CD14-positive monocyte (primary cell): ENCODE data around the gene FOSB. TPM values are rescaled to one million over a fixed set of nuclear protein-coding genes. Genes with fewer than 3 reads are reported as not detected.

Experiments
- DNase-seq, 3 donors: peaks; one replicate each; pipeline ENCODE4 v3.0.0-alpha.2; 2011 to 2022
- H2AFZ ChIP-seq: 2 replicates; pipeline ENCODE4 v1.6.0; 2012; ENCODE audit warnings: mild to moderate bottlenecking, low read depth, low read length, inconsistent platforms; ENCODE audit not compliant: insufficient read depth, poor library complexity, severe bottlenecking
- H3K27ac ChIP-seq, 2 donors: 1 replicate in 1 of 2; 2 replicates in 1 of 2; pipeline ENCODE4 v1.5.1; 2012 to 2013; ENCODE audit warnings: low read length in 2 of 2, control low read depth in 1 of 2, inconsistent platforms in 1 of 2, low read depth in 1 of 2, mild to moderate bottlenecking in 1 of 2
- H3K27me3 ChIP-seq, 2 donors: one replicate each; pipeline versions ENCODE4 v1.6.0 to v1.6.1; 2011 to 2013; ENCODE audit warnings: low read length in 2 of 2; ENCODE audit not compliant: control insufficient read depth in 2 of 2, insufficient read depth in 2 of 2
- H3K36me3 ChIP-seq, 2 donors: replicated peaks in 1 of 2; 1 replicate in 1 of 2; 2 replicates in 1 of 2; pipeline versions ENCODE4 v1.5.1 to v1.6.1; 2012 to 2013; ENCODE audit warnings: low read length in 2 of 2, control low read depth in 1 of 2, inconsistent platforms in 1 of 2, mild to moderate bottlenecking in 1 of 2; ENCODE audit not compliant: insufficient read depth in 2 of 2, control insufficient read depth in 1 of 2
- H3K4me1 ChIP-seq, 2 donors: 1 replicate in 1 of 2; 2 replicates in 1 of 2; pipeline versions ENCODE4 v1.5.1 to v1.6.1; 2012 to 2013; ENCODE audit warnings: low read length in 2 of 2, control low read depth in 1 of 2, inconsistent platforms in 1 of 2, mild to moderate bottlenecking in 1 of 2, moderate library complexity in 1 of 2; ENCODE audit not compliant: insufficient read depth in 2 of 2, control insufficient read depth in 1 of 2
- H3K4me2 ChIP-seq: replicated peaks from 2 replicates; pipeline ENCODE3; 2012; ENCODE audit warnings: low read length, moderate library complexity, mild to moderate bottlenecking; ENCODE audit not compliant: poor library complexity, severe bottlenecking; ENCODE audit errors: extremely low read depth
- H3K4me3 ChIP-seq, 3 experiments: fragments of 200-600 bp in 1 of 3; sonication (generic) in 1 of 3; replicated peaks in 1 of 3; 1 replicate in 2 of 3; 2 replicates in 1 of 3; pipeline ENCODE4 v1.5.1; 2011 to 2013; ENCODE audit warnings: low read length in 3 of 3, mild to moderate bottlenecking in 3 of 3, control low read depth in 2 of 3, low read depth in 2 of 3, inconsistent platforms in 1 of 3, moderate library complexity in 1 of 3
- H3K79me2 ChIP-seq: 2 replicates; pipeline ENCODE4 v1.6.0; 2012; ENCODE audit warnings: mild to moderate bottlenecking, control low read depth, inconsistent platforms, low read length, moderate library complexity; ENCODE audit not compliant: insufficient read depth
- H3K9ac ChIP-seq: 2 replicates; pipeline ENCODE4 v1.6.0; 2017; ENCODE audit warnings: low read length, mild to moderate bottlenecking; ENCODE audit not compliant: insufficient read depth, poor library complexity, severe bottlenecking
- H3K9me3 ChIP-seq, 2 donors: replicated peaks in 1 of 2; 1 replicate in 1 of 2; 2 replicates in 1 of 2; pipeline versions ENCODE4 v1.5.1 to v1.6.1; 2012 to 2013; ENCODE audit warnings: low read length in 2 of 2, control low read depth in 1 of 2; ENCODE audit not compliant: control insufficient read depth in 1 of 2, insufficient read depth in 1 of 2
- H4K20me1 ChIP-seq: 2 replicates; pipeline ENCODE4 v1.6.0; 2012; ENCODE audit warnings: mild to moderate bottlenecking, low read length, control low read depth, moderate library complexity; ENCODE audit not compliant: insufficient read depth
- H3K27ac Mint-ChIP-seq, 7 donors: one replicate each; pipeline ENCODE4 v1.8.0; 2020; ENCODE audit warnings: mild to moderate bottlenecking in 7 of 7, mixed read lengths in 7 of 7, moderate library complexity in 6 of 7, inconsistent platforms in 2 of 7
- H3K27me3 Mint-ChIP-seq, 3 donors: one replicate each; pipeline ENCODE4 v1.8.0; 2021 to 2022; ENCODE audit warnings: low read depth in 3 of 3, mild to moderate bottlenecking in 3 of 3, mixed read lengths in 3 of 3, moderate library complexity in 3 of 3, inconsistent platforms in 1 of 3
- H3K36me3 Mint-ChIP-seq, 2 donors: one replicate each; pipeline ENCODE4 v1.8.0; 2020; ENCODE audit warnings: mixed read lengths in 2 of 2, inconsistent platforms in 1 of 2, mild to moderate bottlenecking in 1 of 2
- H3K4me1 Mint-ChIP-seq: one replicate; pipeline ENCODE4 v1.8.0; 2020; ENCODE audit warnings: mild to moderate bottlenecking, mixed read lengths
- H3K4me3 Mint-ChIP-seq, 2 donors: one replicate each; pipeline ENCODE4 v1.8.0; 2020; ENCODE audit warnings: mild to moderate bottlenecking in 2 of 2, mixed read lengths in 2 of 2, moderate library complexity in 1 of 2
- H3K9me3 Mint-ChIP-seq, 7 donors: one replicate each; pipeline ENCODE4 v1.8.0; 2020 to 2022; ENCODE audit warnings: mixed read lengths in 7 of 7, mild to moderate bottlenecking in 6 of 7, moderate library complexity in 6 of 7, inconsistent platforms in 2 of 7
- WGBS: methylation state at CpG from one replicate; pipeline ENCODE4 v1.1.5; 2013; ENCODE audit warnings: missing lambda C conversion rate; ENCODE audit not compliant: insufficient coverage; 5-methylcytosine and 5-hydroxymethylcytosine counted together
- intact Hi-C, 2 donors: fragments of 100-400 bp; cut with micrococcal nuclease; formaldehyde crosslinking; loops; one replicate each; pipeline versions ENCODE4 v1.15.0 to v1.15.1; 2023
- polyA plus RNA-seq, 3 donors: library from polyadenylated mRNA; depleted of rRNA in 1 of 3; unstranded in 2 of 3; stranded (reverse) in 1 of 3; fragments of 300-500 nt in 2 of 3; fragments of >200 nt in 1 of 3; fragmentation: Illumina TruSeq in 2 of 3; gene quantifications; 1 replicate in 2 of 3; 2 replicates in 1 of 3; pipeline ENCODE4 v1.2.3, GENCODE V29; 2012 to 2021
- TF ChIP-seq, protein P1 (sequence below): fragments of 200-600 bp; IDR thresholded peaks from one replicate; pipeline ENCODE4 v1.8.0; 2022; ENCODE audit warnings: antibody characterized with exemption, mild to moderate bottlenecking

The FOSB gene
- polyA plus RNA-seq, 3 donors, result 27.3 to 840 (median 28.2) TPM

DNA sequence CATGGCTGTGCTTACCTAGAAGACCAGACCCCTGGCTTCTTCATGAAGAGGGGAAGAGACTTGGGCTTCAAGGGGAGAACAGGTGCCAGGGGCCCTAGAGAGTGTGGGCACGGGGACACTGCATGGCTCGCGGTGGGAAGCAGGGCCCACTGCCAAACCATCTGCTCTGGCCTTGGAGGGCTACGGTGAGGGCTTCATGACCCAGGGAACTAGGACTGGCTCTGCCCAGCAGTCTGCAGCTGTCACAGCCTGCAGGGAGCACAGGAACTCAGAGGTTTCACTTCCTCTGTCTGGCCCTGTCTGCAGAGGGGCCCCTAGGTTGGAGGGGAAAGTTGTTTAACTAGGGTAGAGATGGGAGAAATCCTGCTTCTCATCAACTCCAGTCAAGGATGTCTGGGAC lies 48.4 kb upstream of the FOSB start:
- Mint-ChIP-seq H3K4me1 (peaks cover 53% of the 10 kb centered on the region), H3K27ac (peak overlapping the region; percentile 36 to 90 (median 86))
- peaks cover 47 to 59% of the 10 kb centered on the region in 2 donors for H3K4me1 ChIP-seq

DNA sequence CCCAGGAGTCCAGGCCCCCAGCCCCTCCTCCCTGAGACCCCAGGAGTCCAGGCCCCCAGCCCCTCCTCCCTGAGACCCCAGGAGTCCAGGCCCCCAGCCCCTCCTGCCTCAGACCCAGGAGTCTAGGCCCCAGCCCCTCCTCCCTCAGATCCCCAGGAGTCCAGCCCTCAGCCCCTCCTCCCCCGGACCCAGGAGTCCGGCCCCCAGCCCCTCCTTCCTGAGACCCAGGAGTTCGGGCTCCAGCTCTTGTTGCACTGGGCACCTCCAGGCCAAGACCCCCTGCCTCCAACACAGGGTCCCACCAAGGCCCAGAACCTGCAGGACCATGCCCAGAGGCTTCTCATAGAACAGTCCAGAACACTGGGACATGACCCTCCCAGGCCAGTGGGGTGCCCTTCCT lies 47.9 kb upstream of the FOSB start:
- H2AFZ ChIP-seq, result peak overlapping the region; percentile 49
- peaks cover 26% of the 10 kb centered on the region for H3K79me2 ChIP-seq
- TF ChIP-seq, protein P1, sequence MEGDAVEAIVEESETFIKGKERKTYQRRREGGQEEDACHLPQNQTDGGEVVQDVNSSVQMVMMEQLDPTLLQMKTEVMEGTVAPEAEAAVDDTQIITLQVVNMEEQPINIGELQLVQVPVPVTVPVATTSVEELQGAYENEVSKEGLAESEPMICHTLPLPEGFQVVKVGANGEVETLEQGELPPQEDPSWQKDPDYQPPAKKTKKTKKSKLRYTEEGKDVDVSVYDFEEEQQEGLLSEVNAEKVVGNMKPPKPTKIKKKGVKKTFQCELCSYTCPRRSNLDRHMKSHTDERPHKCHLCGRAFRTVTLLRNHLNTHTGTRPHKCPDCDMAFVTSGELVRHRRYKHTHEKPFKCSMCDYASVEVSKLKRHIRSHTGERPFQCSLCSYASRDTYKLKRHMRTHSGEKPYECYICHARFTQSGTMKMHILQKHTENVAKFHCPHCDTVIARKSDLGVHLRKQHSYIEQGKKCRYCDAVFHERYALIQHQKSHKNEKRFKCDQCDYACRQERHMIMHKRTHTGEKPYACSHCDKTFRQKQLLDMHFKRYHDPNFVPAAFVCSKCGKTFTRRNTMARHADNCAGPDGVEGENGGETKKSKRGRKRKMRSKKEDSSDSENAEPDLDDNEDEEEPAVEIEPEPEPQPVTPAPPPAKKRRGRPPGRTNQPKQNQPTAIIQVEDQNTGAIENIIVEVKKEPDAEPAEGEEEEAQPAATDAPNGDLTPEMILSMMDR, result no peak
- peak overlapping the region in 1 of 3 experiments; percentile 68 for H3K4me3 ChIP-seq
- peaks cover 18 to 37% of the 10 kb centered on the region in 2 donors for H3K36me3 ChIP-seq
- DNase-seq, result no peak
- peak overlapping the region; percentile 76 for H3K4me2 ChIP-seq
- Mint-ChIP-seq H3K4me1 (peaks cover 56% of the 10 kb centered on the region), H3K9me3 (no peaks in the 10 kb centered on the region), H3K27ac (peak overlapping the region; percentile 36 to 90 (median 86)), H3K36me3 (peaks cover 38 to 47% of the 10 kb centered on the region in 2 donors), H3K27me3 (peaks cover 0 to 4% (median 2%) of the 10 kb centered on the region in 3 donors), H3K4me3 (peak overlapping the region; percentile 65 to 86)
- H3K9ac ChIP-seq, result peak overlapping the region; percentile 21
- H3K4me1 ChIP-seq, result peaks cover 51 to 64% of the 10 kb centered on the region in 2 donors
- no peaks in the 10 kb centered on the region for H3K27me3 ChIP-seq
- no peaks in the 10 kb centered on the region for H3K9me3 ChIP-seq
- no peaks in the 10 kb centered on the region for H4K20me1 ChIP-seq
- peak overlapping the region; percentile 52 to 78 for H3K27ac ChIP-seq
- WGBS, result 17% methylated on average over 1 of the region's 3 CpGs
- intact Hi-C loops, result no loop called here

More for the DNA sequence above, 48.4 kb upstream of the FOSB start:
- Mint-ChIP-seq H3K36me3 (peaks cover 43 to 52% of the 10 kb centered on the region in 2 donors), H3K4me3 (peak overlapping the region; percentile 65 to 86), H3K9me3 (no peaks in the 10 kb centered on the region), H3K27me3 (peaks cover 0 to 4% (median 2%) of the 10 kb centered on the region in 3 donors)
- Histone ChIP-seq H3K79me2 (peaks cover 26% of the 10 kb centered on the region), H3K9ac (peak overlapping the region; percentile 21), H3K27ac (peak overlapping the region; percentile 52 to 78), H3K36me3 (peaks cover 23 to 42% of the 10 kb centered on the region in 2 donors), H3K9me3 (no peaks in the 10 kb centered on the region), H3K27me3 (no peaks in the 10 kb centered on the region), H3K4me3 (peak overlapping the region in 2 of 3 experiments; percentile 8 to 68), H2AFZ (peak overlapping the region; percentile 49), H3K4me2 (peak overlapping the region; percentile 76), H4K20me1 (no peaks in the 10 kb centered on the region)
- intact Hi-C loops, result no loop called here
- WGBS, result 0% methylated on average over 4 of the region's 4 CpGs
- TF ChIP-seq, protein P1, result no peak
- peak; percentile 76 to 94 (median 81) for DNase-seq
